ENCODE results near the gene XYLT1. TPM values are rescaled to one million over a fixed set of nuclear protein-coding genes. Genes with fewer than 3 reads are reported as not detected.

XYLT1 gene
- total RNA-seq, 1 experiment from 2014 or later, result 25.0 TPM

DNA sequence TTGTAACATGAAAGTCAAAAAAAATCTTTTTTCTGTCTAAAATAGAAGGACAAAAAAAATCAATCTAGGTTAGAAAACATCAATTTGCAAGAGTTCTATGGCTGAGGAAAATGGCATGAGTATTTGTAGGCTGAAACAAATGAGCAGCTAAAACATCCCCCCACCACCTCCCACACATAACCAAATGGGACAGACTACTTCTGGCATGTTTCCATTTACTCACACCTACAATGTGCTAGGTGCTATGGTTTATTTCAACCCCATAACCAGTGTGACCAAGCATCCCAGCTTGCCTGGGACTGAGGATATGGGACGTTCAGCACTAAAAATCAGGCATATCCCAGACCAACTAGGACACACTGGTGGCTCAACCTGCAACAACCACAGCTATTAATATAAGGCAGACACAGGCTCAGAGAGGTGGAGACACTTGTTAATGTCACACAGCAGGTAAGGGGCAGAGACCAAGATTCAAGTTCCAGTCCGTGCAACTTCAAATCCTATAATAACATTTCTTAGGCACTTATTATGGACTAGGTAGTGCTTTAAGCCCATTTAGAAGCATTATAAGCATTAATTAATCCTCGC lies 96.0 kb downstream of the XYLT1 start:
- no peaks in the 10 kb centered on the region for H3K9me3 Mint-ChIP-seq

DNA sequence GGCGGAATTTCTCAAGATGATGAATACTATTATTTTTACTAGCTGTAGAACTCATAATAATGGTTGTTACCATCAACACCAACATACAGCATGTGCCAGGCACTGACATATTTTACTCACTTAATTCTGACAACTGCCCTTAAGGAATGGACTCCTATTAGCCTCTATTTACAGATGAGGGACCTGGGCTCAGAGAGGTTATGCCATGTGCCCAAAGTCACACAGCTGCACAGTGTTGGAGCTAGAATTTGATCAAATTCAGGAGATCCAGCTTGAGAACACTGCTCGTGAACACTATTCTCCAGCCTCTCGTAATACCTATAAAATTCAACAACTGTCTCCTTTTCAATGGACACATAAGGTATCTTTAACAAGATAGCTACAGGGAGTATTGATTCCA lies 97.2 kb downstream of the XYLT1 start:
- POLR2A ChIA-PET, result no interaction called here
- DNase-seq (ENCODE audit: low spot score) (no peak), ATAC-seq (no peak)
- Mint-ChIP-seq H3K27me3 (ENCODE audit: low read depth) (no peaks in the 10 kb centered on the region), H3K36me3 (no peaks in the 10 kb centered on the region), H3K4me3 (no peak overlapping the region), H3K4me1 (peaks cover 76% of the 10 kb centered on the region), H3K9me3 (no peaks in the 10 kb centered on the region), H3K27ac (0 out of 2 replicates have a peak overlapping the region, but pooled peaks have one; percentile 60)
- CTCF ChIA-PET, result interaction anchor here (1.3 to 2.1 kb wide), 2 partner anchors 94 to 96 kb away, joined by 3 to 4 read pairs; no protein-coding TSS in a partner anchor
- TF ChIP-seq GABPB1 (CRISPR knock-in tag; IDR thresholded peaks at IDR 0.05), result no peak
- TF ChIP-seq, protein P1, sequence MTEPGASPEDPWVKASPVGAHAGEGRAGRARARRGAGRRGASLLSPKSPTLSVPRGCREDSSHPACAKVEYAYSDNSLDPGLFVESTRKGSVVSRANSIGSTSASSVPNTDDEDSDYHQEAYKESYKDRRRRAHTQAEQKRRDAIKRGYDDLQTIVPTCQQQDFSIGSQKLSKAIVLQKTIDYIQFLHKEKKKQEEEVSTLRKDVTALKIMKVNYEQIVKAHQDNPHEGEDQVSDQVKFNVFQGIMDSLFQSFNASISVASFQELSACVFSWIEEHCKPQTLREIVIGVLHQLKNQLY (CRISPR knock-in tag; IDR thresholded peaks at IDR 0.05), result no peak
- TF ChIP-seq, protein P2, sequence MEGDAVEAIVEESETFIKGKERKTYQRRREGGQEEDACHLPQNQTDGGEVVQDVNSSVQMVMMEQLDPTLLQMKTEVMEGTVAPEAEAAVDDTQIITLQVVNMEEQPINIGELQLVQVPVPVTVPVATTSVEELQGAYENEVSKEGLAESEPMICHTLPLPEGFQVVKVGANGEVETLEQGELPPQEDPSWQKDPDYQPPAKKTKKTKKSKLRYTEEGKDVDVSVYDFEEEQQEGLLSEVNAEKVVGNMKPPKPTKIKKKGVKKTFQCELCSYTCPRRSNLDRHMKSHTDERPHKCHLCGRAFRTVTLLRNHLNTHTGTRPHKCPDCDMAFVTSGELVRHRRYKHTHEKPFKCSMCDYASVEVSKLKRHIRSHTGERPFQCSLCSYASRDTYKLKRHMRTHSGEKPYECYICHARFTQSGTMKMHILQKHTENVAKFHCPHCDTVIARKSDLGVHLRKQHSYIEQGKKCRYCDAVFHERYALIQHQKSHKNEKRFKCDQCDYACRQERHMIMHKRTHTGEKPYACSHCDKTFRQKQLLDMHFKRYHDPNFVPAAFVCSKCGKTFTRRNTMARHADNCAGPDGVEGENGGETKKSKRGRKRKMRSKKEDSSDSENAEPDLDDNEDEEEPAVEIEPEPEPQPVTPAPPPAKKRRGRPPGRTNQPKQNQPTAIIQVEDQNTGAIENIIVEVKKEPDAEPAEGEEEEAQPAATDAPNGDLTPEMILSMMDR (IDR thresholded peaks at IDR 0.05), result no peak
- TF ChIP-seq, protein P3, sequence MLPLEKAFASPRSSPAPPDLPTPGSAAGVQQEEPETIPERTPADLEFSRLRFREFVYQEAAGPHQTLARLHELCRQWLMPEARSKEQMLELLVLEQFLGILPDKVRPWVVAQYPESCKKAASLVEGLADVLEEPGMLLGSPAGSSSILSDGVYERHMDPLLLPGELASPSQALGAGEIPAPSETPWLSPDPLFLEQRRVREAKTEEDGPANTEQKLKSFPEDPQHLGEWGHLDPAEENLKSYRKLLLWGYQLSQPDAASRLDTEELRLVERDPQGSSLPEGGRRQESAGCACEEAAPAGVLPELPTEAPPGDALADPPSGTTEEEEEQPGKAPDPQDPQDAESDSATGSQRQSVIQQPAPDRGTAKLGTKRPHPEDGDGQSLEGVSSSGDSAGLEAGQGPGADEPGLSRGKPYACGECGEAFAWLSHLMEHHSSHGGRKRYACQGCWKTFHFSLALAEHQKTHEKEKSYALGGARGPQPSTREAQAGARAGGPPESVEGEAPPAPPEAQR (CRISPR knock-in tag; IDR thresholded peaks at IDR 0.05), result no peak
- TF ChIP-seq, protein P4, sequence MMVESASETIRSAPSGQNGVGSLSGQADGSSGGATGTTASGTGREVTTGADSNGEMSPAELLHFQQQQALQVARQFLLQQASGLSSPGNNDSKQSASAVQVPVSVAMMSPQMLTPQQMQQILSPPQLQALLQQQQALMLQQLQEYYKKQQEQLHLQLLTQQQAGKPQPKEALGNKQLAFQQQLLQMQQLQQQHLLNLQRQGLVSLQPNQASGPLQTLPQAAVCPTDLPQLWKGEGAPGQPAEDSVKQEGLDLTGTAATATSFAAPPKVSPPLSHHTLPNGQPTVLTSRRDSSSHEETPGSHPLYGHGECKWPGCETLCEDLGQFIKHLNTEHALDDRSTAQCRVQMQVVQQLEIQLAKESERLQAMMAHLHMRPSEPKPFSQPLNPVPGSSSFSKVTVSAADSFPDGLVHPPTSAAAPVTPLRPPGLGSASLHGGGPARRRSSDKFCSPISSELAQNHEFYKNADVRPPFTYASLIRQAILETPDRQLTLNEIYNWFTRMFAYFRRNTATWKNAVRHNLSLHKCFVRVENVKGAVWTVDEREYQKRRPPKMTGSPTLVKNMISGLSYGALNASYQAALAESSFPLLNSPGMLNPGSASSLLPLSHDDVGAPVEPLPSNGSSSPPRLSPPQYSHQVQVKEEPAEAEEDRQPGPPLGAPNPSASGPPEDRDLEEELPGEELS (CRISPR knock-in tag; IDR thresholded peaks at IDR 0.05), result no peak
- TF ChIP-seq, protein P5, sequence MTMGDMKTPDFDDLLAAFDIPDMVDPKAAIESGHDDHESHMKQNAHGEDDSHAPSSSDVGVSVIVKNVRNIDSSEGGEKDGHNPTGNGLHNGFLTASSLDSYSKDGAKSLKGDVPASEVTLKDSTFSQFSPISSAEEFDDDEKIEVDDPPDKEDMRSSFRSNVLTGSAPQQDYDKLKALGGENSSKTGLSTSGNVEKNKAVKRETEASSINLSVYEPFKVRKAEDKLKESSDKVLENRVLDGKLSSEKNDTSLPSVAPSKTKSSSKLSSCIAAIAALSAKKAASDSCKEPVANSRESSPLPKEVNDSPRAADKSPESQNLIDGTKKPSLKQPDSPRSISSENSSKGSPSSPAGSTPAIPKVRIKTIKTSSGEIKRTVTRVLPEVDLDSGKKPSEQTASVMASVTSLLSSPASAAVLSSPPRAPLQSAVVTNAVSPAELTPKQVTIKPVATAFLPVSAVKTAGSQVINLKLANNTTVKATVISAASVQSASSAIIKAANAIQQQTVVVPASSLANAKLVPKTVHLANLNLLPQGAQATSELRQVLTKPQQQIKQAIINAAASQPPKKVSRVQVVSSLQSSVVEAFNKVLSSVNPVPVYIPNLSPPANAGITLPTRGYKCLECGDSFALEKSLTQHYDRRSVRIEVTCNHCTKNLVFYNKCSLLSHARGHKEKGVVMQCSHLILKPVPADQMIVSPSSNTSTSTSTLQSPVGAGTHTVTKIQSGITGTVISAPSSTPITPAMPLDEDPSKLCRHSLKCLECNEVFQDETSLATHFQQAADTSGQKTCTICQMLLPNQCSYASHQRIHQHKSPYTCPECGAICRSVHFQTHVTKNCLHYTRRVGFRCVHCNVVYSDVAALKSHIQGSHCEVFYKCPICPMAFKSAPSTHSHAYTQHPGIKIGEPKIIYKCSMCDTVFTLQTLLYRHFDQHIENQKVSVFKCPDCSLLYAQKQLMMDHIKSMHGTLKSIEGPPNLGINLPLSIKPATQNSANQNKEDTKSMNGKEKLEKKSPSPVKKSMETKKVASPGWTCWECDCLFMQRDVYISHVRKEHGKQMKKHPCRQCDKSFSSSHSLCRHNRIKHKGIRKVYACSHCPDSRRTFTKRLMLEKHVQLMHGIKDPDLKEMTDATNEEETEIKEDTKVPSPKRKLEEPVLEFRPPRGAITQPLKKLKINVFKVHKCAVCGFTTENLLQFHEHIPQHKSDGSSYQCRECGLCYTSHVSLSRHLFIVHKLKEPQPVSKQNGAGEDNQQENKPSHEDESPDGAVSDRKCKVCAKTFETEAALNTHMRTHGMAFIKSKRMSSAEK (CRISPR knock-in tag; IDR thresholded peaks at IDR 0.05; ENCODE audit: borderline replicate concordance), result no peak
- no peak for TF ChIP-seq NFATC4 (CRISPR knock-in tag; IDR thresholded peaks at IDR 0.05)
- no peak for TF ChIP-seq NR1H2 (CRISPR knock-in tag; IDR thresholded peaks at IDR 0.05)
- TF ChIP-seq, protein P6, sequence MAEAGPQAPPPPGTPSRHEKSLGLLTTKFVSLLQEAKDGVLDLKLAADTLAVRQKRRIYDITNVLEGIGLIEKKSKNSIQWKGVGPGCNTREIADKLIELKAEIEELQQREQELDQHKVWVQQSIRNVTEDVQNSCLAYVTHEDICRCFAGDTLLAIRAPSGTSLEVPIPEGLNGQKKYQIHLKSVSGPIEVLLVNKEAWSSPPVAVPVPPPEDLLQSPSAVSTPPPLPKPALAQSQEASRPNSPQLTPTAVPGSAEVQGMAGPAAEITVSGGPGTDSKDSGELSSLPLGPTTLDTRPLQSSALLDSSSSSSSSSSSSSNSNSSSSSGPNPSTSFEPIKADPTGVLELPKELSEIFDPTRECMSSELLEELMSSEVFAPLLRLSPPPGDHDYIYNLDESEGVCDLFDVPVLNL (CRISPR knock-in tag; IDR thresholded peaks at IDR 0.05; ENCODE audit: borderline replicate concordance, low read depth), result no peak
- TF ChIP-seq ZNF232 (CRISPR knock-in tag; IDR thresholded peaks at IDR 0.05), result no peak

More for the DNA sequence above, 96.0 kb downstream of the XYLT1 start:
- no peaks in the 10 kb centered on the region for H3K27me3 Mint-ChIP-seq (ENCODE audit: low read depth)
- H3K4me3 Mint-ChIP-seq, result no peak overlapping the region
- H3K36me3 Mint-ChIP-seq, result no peaks in the 10 kb centered on the region
- DNase-seq (ENCODE audit: low spot score), result no peak
- H3K27ac Mint-ChIP-seq, result no peak overlapping the region
- POLR2A ChIA-PET, result no interaction called here
- no peak for ATAC-seq
- H3K4me1 Mint-ChIP-seq, result peaks cover 76% of the 10 kb centered on the region
- no peak for TF ChIP-seq ZNF317 (CRISPR knock-in tag; IDR thresholded peaks at IDR 0.05; ENCODE audit: borderline replicate concordance, low read depth)
- TF ChIP-seq NFYB (CRISPR knock-in tag; conservative IDR thresholded peaks at IDR 0.05; ENCODE audit: low read depth), result no peak
- no peak for TF ChIP-seq NFE2L1 (CRISPR knock-in tag; IDR thresholded peaks at IDR 0.05)
- TF ChIP-seq IRF2 (CRISPR knock-in tag; IDR thresholded peaks at IDR 0.05; ENCODE audit: borderline replicate concordance, low read depth), result no peak
- CTCF ChIA-PET, result interaction anchor here (0.7 kb wide), 1 partner anchor 92 kb away, joined by 4 read pairs; no protein-coding TSS in a partner anchor
